GM12865 (cell line): Measurements from ENCODE around the gene TFR2.

Experiments used
- DNase-seq: peaks from one replicate; pipeline ENCODE4 v3.0.0; 2010; ENCODE audit warnings: low read depth
- H3K4me3 ChIP-seq: 2 replicates; pipeline ENCODE4 v1.5.1; 2011; ENCODE audit warnings: mild to moderate bottlenecking, low read depth, low read length, control low read depth
- TF ChIP-seq, protein P1 (sequence below): IDR thresholded peaks from 2 replicates; pipeline ENCODE4 v1.5.1; 2011; ENCODE audit warnings: low read length, control low read depth, low read depth, inconsistent platforms; ENCODE audit not compliant: insufficient read depth; ENCODE audit errors: missing control alignments

Gene TFR2

DNA sequence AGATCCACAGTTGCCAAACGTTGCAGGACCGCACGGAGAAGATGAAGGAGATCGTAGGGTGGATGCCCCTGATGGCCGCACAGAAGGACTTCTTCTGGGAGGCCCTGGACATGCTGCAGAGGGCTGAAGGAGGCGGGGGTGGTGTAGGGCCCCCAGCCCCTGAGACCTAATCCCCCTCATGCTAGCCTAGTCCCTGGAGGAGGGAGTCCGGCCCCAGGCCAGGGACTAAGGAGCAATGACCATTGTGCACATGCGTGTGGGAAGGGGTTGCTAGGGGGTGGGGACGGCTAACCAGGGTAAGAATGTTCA, 40.7 kb downstream of the TFR2 start:
- no peak overlapping the region for H3K4me3 ChIP-seq
- DNase-seq, result no peak
- TF ChIP-seq, protein P1, sequence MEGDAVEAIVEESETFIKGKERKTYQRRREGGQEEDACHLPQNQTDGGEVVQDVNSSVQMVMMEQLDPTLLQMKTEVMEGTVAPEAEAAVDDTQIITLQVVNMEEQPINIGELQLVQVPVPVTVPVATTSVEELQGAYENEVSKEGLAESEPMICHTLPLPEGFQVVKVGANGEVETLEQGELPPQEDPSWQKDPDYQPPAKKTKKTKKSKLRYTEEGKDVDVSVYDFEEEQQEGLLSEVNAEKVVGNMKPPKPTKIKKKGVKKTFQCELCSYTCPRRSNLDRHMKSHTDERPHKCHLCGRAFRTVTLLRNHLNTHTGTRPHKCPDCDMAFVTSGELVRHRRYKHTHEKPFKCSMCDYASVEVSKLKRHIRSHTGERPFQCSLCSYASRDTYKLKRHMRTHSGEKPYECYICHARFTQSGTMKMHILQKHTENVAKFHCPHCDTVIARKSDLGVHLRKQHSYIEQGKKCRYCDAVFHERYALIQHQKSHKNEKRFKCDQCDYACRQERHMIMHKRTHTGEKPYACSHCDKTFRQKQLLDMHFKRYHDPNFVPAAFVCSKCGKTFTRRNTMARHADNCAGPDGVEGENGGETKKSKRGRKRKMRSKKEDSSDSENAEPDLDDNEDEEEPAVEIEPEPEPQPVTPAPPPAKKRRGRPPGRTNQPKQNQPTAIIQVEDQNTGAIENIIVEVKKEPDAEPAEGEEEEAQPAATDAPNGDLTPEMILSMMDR, result no peak

GRCh38 chr7:100599911-100600729, 41.2 kb downstream of the TFR2 start:
- no peak overlapping the region for H3K4me3 ChIP-seq
- DNase-seq, result no peak
- TF ChIP-seq, protein P1, result peak; percentile 30

DNA sequence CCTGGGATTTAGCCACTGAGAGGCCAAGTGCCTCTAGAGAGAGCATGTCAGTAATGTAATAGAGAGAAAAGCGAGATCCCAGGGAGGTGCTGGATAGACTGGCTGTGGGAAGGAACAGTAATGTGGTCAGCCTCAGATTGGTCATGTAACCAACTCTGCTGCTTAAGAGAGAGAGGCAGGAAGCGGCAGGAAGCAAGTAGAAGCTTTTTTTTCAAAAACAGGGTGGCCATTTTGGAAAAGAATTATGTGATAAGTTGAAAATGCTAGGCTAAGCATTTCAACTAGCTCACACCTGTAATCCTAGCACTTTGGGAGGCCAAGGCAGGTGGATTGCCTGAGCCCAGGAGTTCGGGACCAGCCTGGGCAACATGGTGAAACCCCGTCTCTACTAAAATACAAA, 42.9 kb downstream of the TFR2 start:
- TF ChIP-seq, protein P1, result no peak
- H3K4me3 ChIP-seq, result no peak overlapping the region
- no peak for DNase-seq

- TF ChIP-seq, protein P1, result no peak
- no peak overlapping the region for H3K4me3 ChIP-seq
- DNase-seq, result no peak
These were observed 46.2 kb downstream of the TFR2 start for GRCh38 chr7:100595188-100595587.

- no peak overlapping the region for H3K4me3 ChIP-seq
- TF ChIP-seq, protein P1, result no peak
- no peak for DNase-seq
These were observed 49.8 kb downstream of the TFR2 start for GRCh38 chr7:100591596-100591995.

DNA sequence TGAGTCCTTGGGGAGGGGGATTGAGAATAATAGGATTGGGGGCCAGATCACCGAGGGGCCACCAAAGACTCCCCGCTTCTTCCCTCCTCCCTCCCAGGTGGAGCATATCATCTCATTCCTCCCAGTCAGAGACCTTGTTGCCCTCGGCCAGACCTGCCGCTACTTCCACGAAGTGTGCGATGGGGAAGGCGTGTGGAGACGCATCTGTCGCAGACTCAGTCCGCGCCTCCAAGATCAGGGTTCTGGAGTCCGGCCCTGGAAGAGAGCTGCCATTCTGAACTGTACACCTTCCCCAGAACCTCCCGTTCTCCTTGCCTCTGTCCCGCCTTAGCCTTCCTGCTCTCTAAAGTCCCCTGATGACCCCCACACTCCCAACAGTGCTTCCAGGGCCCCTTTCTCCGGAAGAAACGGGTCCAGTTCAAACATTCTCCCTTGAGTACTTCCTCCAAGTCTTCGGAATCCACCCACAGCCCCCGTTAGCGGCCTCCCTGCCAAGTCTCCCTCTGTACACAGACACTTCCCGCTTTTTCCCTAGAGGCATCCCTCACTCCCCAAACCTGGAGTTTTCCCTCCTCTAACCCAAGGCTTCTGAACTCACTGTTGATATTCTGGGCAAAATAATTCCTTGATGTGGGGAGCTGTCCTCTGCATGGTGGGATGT, 51.1 kb downstream of the TFR2 start:
- DNase-seq, result no peak
- TF ChIP-seq, protein P1, result no peak
- H3K4me3 ChIP-seq, result no peak overlapping the region

- no peak overlapping the region for H3K4me3 ChIP-seq
- TF ChIP-seq, protein P1, result no peak
- DNase-seq, result no peak
These were observed 51.9 kb downstream of the TFR2 start for GRCh38 chr7:100589341-100589947.
